Skin of body (tissue), 2 donors: ENCODE data around the gene NPAS3. TPM values are rescaled to one million over a fixed set of nuclear protein-coding genes. Genes with fewer than 3 reads are reported as not detected.

ENCODE experiments used
- DNase-seq: peaks from one replicate; lab custom pipeline; 2025; lab: John Stamatoyannopoulos, UW
- total RNA-seq: library from RNA; depleted of rRNA; stranded (reverse); fragments of >200 nt; gene quantifications from one replicate; pipeline ENCODE4 v1.2.3, GENCODE V29; 2014

The NPAS3 gene
- total RNA-seq, 1 donor from 2014 or later, result 3.8 TPM

DNA sequence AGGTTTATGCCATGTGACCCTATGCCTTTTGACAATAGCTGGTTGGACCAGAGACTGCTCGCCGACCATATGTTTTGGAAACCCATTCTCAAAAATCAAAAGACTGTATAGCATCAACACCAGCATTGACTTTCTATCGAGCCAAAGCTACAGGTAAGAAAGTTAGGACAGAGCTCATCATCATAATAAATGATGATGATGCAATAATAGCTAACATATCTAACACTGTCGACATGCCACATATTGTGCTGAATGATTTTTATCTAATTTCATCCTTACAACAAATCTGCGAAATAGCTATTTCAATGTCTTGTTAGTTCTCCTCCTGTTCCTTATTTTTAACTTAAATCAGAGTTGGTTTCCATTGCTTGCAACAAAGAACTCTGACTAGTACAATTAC, 909.3 kb downstream of the NPAS3 start:
- no peak for DNase-seq

DNA sequence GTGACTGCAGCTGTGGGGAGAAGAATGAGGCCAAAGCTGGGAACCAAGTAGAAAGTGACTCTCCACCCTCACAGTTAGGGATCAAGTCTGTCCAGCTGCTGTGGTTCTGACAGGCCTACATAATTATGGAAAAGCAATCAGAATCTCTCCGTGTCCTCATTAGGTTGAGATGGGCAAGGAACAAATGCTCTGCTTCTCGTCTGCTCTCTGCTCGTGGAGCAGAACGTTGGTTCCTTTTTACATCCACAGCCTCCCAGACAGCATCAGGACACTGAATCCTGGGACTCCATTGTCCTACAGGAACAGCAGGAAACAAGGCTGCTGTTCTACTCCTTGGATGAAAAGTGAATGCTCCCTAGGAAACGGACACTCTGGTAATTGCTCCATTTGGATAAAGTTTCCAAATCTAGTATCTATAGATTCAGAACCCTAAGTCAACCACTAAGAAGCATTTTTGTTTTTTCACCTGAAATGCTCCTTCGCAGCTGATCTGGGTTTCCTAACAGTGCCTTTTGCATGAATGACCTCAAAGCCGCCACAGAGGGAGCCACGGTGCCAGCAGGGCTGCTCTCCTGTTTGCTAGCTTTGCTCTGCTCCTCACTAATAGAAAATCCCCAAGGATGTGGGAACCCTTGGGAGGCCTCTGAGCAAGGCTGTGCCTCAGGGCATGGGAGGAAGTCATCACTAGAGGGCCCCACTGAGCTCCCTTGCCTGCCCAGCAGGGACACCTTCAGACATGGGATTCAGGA, 910.2 kb downstream of the NPAS3 start:
- DNase-seq, result no peak

DNA sequence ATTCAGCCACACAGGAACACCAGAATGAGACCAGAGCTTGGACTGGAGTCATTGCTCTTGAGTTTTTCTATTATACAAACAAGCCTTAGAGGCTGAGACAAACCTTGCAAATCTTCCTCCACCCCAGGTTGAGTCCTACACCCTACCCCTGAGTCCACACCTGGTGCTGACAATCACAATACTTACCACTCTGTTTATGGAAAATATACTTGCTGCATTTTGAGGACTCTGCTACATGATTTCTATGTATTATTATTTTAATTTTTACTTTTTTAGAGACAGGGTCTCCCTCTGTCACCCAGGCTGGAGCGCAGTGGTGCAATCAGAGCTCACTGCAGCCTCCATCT, 910.7 kb downstream of the NPAS3 start:
- no peak for DNase-seq

DNA sequence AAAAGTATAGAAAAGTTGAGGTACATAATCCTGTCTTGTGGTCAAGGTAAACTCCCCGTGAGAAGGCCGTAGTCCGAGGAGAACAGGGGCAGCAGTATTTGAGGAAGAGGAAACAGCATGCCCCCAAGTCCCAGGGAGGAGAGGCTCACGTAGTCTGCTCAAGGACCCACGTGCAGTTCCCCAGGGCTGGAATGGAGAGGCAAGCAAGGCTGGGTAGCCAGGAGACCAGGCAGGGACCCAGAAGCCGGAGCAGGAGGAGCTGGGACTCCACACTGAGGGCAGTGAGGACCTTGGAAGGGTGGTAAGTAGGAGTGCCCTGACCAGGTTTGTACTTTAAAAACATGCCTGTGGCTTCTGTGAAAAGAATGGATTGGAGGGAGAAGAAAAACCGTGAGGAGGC, 912.1 kb downstream of the NPAS3 start:
- DNase-seq, result no peak

DNA sequence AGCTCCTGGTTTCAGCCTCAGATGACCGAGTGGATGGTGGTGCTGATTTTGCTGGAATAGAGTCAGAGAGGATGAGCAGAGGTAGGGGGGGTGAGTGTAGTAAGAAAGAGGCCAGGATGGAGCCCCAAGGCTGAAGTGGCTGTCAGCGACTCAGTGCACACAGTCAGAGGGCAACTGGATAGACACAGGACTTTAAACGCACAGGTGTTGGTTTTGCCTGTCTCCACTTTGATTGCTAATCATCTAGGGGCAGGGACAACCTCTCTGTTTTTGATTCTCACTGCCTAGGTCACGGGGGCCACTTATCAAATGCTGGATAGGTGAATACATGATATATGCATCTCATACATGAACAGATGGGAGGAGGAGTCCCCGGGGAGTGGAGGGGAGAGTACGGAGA, 912.7 kb downstream of the NPAS3 start:
- no peak for DNase-seq

DNA sequence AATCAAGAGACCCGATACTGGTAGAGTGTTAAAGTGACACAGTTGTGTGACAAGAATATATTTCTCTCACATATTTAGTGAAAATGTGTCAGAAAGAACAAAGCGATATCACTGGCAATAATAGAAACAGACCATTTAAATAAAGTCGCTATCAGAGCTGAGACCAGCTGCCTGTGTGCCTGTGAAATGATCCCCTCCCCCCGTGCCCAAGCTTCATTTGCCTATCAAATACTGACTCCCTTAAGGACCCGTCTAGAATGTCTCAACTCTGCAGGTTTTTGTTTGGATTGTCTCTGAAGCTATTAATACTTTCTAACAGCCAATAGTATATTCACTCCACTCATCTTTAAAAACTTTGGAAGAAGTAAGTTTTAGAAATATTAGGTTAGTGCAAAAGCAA, 913.3 kb downstream of the NPAS3 start:
- DNase-seq, result no peak
